ENCODE results near the gene NR2F1.

NR2F1 gene

DNA sequence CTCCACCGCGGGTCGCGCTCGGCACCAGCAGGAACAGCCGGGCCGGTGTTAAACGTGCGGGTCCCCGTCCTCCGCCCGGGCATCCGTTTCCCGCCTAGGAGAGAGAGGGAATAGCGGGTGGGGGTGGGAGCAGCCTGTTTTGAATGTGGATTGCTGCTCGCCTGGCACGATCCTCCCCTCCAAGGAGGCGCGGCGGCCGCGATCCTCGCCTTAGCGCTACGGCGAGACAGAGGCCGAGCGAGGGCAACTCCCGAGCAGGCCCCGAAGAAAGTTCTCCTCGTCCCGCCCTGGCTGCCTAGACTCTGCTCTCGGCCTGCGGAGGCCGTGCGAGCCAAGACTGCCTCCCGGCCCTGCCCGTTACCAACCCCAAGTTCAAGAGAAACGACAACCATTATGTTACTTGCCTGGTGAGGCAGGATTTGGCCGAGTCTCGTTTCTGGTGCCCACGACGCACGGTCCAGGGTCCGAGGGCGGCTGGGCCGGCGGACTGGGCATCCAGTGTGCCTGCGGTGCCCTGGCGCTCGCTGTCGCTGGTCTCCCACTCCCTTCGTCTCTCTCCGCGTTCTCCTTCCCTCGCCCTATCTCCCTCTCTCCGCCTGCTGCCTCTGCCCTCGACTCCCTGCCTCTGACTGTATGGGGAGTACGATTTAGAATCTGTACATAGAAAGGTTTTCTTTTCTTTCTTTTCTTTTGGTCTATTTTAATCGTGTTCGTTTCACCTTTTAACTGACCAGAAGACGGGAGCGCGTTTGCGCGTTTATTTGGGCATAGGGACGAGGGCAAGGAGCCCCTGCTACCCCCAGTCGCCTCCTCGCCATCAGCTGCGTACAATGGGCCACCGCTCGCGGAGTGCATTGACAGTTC, 2.7 kb upstream of the NR2F1 start:
- Histone ChIP-seq H3K9me3 (ENCODE audit: low read length) (no peaks in the 10 kb centered on the region), H3K36me3 (ENCODE audit: insufficient read depth, low read length) (no peaks in the 10 kb centered on the region), H3K4me1 (ENCODE audit: insufficient read depth, low read length) (peaks cover 24% of the 10 kb centered on the region), H3K9ac (ENCODE audit: low read length) (peak overlapping the region; percentile 23), H3K27ac (ENCODE audit: low read depth, low read length) (peak overlapping the region; percentile 41), H3K27me3 (ENCODE audit: control insufficient read depth in 1 of 2, insufficient read depth in 2 of 2, low read length in 2 of 2) (peaks cover 17 to 48% of the 10 kb centered on the region in 2 donors), H3K4me3 (ENCODE audit: low read depth in 1 of 2, low read length in 2 of 2) (peak overlapping the region; percentile 29 to 67)

DNA sequence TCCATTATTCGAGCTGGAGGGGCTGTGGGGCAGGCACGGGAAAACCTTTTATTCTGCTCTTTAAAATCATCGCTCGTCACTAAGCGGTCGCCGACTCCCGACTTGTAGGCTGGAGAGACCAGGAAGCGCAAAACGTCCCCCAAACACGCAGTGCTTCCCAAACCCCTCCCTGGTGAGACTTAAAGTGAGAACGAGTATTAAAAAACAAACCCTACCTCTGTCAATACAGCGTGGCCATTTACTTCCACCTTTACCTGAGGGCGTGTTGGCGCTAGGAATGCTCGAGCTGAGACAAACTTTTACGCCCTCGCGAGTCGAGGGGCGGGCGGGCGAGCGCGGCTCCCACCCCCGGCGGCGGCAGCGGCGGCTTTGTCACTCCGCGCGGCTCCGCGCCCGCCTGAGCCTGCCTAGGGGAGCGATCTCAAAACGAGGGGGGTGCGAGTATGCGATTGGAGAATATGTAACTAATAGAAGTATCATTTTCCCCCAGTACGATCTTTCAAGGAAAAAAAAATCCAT, 2.0 kb upstream of the NR2F1 start, which contains the start of gene NR2F1-AS1:
Gene NR2F1-AS1 (minus strand): TSS at position 293 of the 519 bp plus-strand sequence.
- peaks cover 27% of the 10 kb centered on the region for H3K4me1 ChIP-seq (ENCODE audit: insufficient read depth, low read length)
- H3K36me3 ChIP-seq (ENCODE audit: insufficient read depth, low read length), result no peaks in the 10 kb centered on the region
- peaks cover 21 to 53% of the 10 kb centered on the region in 2 donors for H3K27me3 ChIP-seq (ENCODE audit: control insufficient read depth in 1 of 2, insufficient read depth in 2 of 2, low read length in 2 of 2)
- peak within 1 kb of the TSS; percentile 41 for H3K27ac ChIP-seq (ENCODE audit: low read depth, low read length)
- no peaks in the 10 kb centered on the region for H3K9me3 ChIP-seq (ENCODE audit: low read length)
- H3K4me3 ChIP-seq (ENCODE audit: low read depth in 1 of 2, low read length in 2 of 2), result peak within 1 kb of the TSS; percentile 29 to 67
- H3K9ac ChIP-seq (ENCODE audit: low read length), result peak within 1 kb of the TSS; percentile 23

DNA sequence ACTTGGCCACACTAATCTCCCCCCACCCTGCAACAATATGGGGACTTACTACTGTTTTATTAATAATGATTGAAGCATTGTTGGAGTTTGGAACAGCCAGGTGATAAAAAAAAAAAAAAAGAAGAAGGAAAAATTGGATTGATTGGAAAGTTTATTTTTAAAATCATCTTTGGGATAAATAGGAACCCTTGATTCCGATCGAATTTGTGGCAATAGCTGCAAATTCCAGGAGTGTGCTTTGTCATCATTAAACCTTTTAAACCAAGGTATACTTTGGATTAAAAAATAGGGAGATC, 907 bp upstream of the NR2F1 start:
- Histone ChIP-seq H3K27ac (ENCODE audit: low read depth, low read length) (no peak overlapping the region), H3K9ac (ENCODE audit: low read length) (no peak overlapping the region), H3K27me3 (ENCODE audit: control insufficient read depth in 1 of 2, insufficient read depth in 2 of 2, low read length in 2 of 2) (peaks cover 31 to 64% of the 10 kb centered on the region in 2 donors), H3K4me1 (ENCODE audit: insufficient read depth, low read length) (peaks cover 28% of the 10 kb centered on the region), H3K4me3 (ENCODE audit: low read depth in 1 of 2, low read length in 2 of 2) (peak overlapping the region in 1 of 2 donors; percentile 67), H3K36me3 (ENCODE audit: insufficient read depth, low read length) (no peaks in the 10 kb centered on the region), H3K9me3 (ENCODE audit: low read length) (no peaks in the 10 kb centered on the region)

DNA sequence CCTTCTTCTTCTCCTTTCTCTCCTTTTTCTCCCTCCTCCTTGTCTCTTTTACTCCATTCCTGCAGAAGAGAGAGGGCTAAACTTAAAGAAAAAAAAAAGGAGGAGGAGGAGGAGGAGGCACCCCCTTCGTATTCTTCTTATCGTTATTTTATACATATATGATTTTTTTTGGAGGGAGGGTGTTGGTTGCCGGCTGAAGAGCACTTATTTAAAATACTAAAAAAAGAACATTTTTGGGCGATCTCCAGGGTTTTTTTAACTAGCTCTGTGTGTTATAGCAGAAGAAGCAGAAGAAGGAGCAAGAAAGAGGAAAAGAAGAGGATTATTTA, 381 bp downstream of the NR2F1 start:
- H3K27me3 ChIP-seq (ENCODE audit: control insufficient read depth in 1 of 2, insufficient read depth in 2 of 2, low read length in 2 of 2), result peaks cover 40 to 75% of the 10 kb centered on the region in 2 donors
- no peak overlapping the region for H3K27ac ChIP-seq (ENCODE audit: low read depth, low read length)
- no peaks in the 10 kb centered on the region for H3K9me3 ChIP-seq (ENCODE audit: low read length)
- no peaks in the 10 kb centered on the region for H3K36me3 ChIP-seq (ENCODE audit: insufficient read depth, low read length)
- H3K4me3 ChIP-seq (ENCODE audit: low read depth in 1 of 2, low read length in 2 of 2), result peak overlapping the region; percentile 27 to 67
- no peak overlapping the region for H3K9ac ChIP-seq (ENCODE audit: low read length)
- H3K4me1 ChIP-seq (ENCODE audit: insufficient read depth, low read length), result peaks cover 28% of the 10 kb centered on the region

DNA sequence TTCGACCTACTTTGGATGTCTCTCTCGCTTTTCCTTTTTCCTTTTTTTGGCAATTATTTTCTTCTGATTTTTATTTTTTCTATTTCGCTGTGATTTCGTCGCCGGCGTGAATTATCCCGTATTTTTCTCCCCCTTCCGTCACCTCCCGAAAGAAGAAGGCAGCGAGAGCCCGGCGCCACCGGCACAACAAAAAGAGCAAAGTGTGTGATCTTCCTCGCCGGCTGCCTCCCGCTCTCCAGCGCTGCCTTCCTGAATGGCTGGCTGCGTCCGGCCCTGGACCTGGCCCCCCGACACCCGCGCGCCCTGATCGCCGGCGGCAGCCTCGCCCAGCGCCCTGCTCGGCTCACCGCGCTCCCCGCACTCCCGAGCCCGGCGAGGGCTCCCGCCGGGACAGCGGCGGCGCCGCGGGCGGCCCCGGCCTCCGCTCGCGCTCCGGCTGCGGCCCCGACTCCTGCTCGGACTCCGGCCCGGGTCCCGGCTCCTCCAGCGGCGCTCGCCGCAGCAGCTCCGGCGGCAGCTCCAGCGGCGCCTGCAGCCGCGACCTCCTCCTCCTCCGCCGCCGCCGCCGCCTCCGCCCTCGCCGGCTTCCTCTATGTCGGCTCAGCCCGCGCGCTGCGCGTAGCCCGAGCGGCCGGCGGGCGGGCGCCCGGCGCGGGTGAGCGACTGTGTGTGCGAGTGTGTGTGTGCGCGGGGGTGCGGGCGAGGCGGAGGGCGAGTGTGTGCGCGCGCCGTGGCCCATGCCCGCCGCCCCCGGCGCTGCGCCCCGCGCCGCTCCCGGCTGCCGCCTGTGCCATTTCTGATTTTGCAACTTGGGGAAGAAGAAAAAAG, 960 bp downstream of the NR2F1 start:
- no peak overlapping the region for H3K9ac ChIP-seq (ENCODE audit: low read length)
- H3K4me3 ChIP-seq (ENCODE audit: low read depth in 1 of 2, low read length in 2 of 2), result peak overlapping the region; percentile 27 to 67
- H3K36me3 ChIP-seq (ENCODE audit: insufficient read depth, low read length), result no peaks in the 10 kb centered on the region
- no peak overlapping the region for H3K27ac ChIP-seq (ENCODE audit: low read depth, low read length)
- H3K9me3 ChIP-seq (ENCODE audit: low read length), result no peaks in the 10 kb centered on the region
- H3K4me1 ChIP-seq (ENCODE audit: insufficient read depth, low read length), result peaks cover 28% of the 10 kb centered on the region
- H3K27me3 ChIP-seq (ENCODE audit: control insufficient read depth in 1 of 2, insufficient read depth in 2 of 2, low read length in 2 of 2), result peaks cover 40 to 72% of the 10 kb centered on the region in 2 donors

DNA sequence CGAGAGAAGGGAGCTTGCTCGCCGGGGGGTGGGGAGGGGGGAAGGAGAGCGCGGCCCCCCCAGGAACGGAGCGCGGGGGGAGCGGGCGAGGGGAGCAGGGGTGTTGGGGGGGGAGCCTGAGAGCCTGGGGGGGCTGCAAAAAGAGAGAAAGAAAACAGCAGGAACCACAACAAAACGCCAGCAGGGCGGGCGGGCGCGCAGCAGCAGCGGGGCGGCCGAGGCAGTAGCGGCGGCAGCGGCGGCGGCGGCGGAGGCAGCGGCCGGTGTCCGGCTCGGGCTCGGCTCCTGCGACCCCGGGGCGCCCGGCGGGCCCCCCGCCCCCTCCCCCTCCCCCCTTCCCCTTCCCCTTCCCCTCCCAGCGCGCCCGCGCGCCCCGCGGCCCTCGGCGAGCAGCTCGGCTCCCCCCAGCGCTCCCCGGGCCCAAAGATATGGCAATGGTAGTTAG, 1.6 kb downstream of the NR2F1 start:
- no peak overlapping the region for H3K9ac ChIP-seq (ENCODE audit: low read length)
- H3K4me1 ChIP-seq (ENCODE audit: insufficient read depth, low read length), result peaks cover 28% of the 10 kb centered on the region
- H3K36me3 ChIP-seq (ENCODE audit: insufficient read depth, low read length), result no peaks in the 10 kb centered on the region
- H3K9me3 ChIP-seq (ENCODE audit: low read length), result no peaks in the 10 kb centered on the region
- H3K27me3 ChIP-seq (ENCODE audit: control insufficient read depth in 1 of 2, insufficient read depth in 2 of 2, low read length in 2 of 2), result peaks cover 40 to 66% of the 10 kb centered on the region in 2 donors
- no peak overlapping the region for H3K27ac ChIP-seq (ENCODE audit: low read depth, low read length)
- H3K4me3 ChIP-seq (ENCODE audit: low read depth in 1 of 2, low read length in 2 of 2), result peak overlapping the region in 1 of 2 donors; percentile 20

DNA sequence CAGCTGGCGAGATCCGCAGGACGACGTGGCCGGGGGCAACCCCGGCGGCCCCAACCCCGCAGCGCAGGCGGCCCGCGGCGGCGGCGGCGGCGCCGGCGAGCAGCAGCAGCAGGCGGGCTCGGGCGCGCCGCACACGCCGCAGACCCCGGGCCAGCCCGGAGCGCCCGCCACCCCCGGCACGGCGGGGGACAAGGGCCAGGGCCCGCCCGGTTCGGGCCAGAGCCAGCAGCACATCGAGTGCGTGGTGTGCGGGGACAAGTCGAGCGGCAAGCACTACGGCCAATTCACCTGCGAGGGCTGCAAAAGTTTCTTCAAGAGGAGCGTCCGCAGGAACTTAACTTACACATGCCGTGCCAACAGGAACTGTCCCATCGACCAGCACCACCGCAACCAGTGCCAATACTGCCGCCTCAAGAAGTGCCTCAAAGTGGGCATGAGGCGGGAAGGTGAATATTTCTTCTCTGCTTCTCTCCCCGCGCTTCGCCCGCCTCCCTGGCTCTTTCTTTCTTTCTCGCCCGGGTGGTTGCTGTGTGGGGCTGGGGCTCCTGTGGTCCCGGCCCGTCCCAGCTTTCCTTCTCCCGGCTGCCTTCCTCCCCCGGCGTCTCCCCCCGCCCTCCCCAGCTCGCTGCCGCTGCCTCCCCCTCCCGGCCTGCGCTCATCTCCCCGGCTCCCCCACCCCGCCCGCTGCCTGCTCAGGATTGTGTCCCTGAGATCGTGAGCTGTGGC, 2.2 kb downstream of the NR2F1 start:
- peaks cover 40 to 60% of the 10 kb centered on the region in 2 donors for H3K27me3 ChIP-seq (ENCODE audit: control insufficient read depth in 1 of 2, insufficient read depth in 2 of 2, low read length in 2 of 2)
- no peak overlapping the region for H3K27ac ChIP-seq (ENCODE audit: low read depth, low read length)
- H3K36me3 ChIP-seq (ENCODE audit: insufficient read depth, low read length), result no peaks in the 10 kb centered on the region
- no peaks in the 10 kb centered on the region for H3K9me3 ChIP-seq (ENCODE audit: low read length)
- no peak overlapping the region for H3K9ac ChIP-seq (ENCODE audit: low read length)
- peak overlapping the region; percentile 53 to 56 for H3K4me3 ChIP-seq (ENCODE audit: low read depth in 1 of 2, low read length in 2 of 2)
- H3K4me1 ChIP-seq (ENCODE audit: insufficient read depth, low read length), result peaks cover 28% of the 10 kb centered on the region

DNA sequence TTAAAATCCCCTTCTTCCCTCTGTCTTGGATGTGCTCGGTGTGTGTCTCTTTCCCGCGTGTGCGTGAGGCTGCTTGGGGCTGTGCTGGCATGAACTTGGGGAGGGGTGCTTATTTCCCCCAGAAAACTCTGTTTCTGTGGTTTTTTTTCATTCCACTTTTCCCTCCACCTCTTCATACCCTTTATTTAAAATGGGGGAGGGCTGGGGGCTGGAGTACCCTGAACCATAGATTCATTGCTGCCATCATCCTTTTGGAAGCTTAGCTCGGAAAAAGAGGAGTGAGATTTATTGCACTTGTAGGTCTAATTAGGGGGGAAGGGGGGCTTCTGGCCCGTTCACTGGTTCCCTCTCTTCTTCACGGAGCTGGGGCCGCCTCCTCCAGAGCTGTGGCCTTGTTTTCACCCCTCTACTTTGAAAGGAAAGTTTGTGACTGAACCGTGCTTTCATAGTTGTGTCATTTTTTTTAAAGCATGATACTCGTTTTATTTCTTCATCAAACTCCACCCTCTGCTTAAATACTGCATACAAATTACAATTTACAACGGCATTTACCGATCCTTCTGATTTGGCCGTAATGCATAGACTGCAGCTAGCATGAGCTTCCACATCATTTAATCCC, 2.9 kb downstream of the NR2F1 start:
- Histone ChIP-seq H3K9ac (ENCODE audit: low read length) (no peak overlapping the region), H3K4me3 (ENCODE audit: low read depth in 1 of 2, low read length in 2 of 2) (peak overlapping the region; percentile 21 to 53), H3K4me1 (ENCODE audit: insufficient read depth, low read length) (peaks cover 22% of the 10 kb centered on the region), H3K27ac (ENCODE audit: low read depth, low read length) (no peak overlapping the region), H3K36me3 (ENCODE audit: insufficient read depth, low read length) (no peaks in the 10 kb centered on the region), H3K9me3 (ENCODE audit: low read length) (no peaks in the 10 kb centered on the region), H3K27me3 (ENCODE audit: control insufficient read depth in 1 of 2, insufficient read depth in 2 of 2, low read length in 2 of 2) (peaks cover 40 to 53% of the 10 kb centered on the region in 2 donors)

DNA sequence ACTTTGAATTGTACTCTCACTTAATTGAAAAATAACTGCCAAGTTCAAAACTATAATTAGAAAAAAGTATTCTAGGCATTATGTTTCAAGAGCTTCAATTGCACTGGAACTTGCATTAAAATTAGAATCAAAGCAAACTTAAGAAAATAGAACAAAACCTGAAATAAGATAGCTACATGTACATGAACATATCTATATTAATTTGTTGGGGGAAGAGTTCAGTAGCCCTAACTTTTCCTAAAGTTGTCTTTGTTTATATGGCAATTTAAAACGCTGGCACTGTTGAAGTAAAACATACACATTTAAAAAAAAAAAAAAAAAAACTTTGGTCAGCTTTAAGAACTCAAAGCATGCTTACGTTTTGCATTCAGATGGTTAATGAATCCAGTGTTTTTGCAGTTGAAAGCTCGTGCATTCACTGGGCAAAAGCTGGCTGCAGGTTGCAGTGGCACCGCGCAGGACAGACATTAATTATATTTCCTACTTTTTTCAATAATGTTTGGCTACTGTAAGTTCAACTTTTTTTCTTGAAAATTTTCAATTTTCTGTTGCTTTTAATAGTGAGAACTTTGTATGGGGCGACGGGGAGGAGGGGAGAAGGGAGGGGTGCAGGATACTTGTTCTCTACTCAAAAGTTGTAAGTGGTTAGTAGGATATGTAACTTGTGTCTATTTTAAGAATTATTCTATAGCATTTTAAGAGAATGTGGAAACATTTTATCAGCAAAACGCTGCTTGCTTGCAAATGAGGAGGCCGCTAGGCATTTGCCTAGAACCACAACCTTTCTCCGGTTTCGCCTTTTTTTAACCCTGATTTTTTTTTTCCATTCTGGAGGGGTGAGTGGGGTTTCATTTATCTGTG, 3.9 kb downstream of the NR2F1 start:
- no peak overlapping the region for H3K9ac ChIP-seq (ENCODE audit: low read length)
- no peaks in the 10 kb centered on the region for H3K9me3 ChIP-seq (ENCODE audit: low read length)
- H3K36me3 ChIP-seq (ENCODE audit: insufficient read depth, low read length), result no peaks in the 10 kb centered on the region
- H3K4me3 ChIP-seq (ENCODE audit: low read depth in 1 of 2, low read length in 2 of 2), result peak overlapping the region in 1 of 2 donors; percentile 9
- H3K27ac ChIP-seq (ENCODE audit: low read depth, low read length), result no peak overlapping the region
- H3K27me3 ChIP-seq (ENCODE audit: control insufficient read depth in 1 of 2, insufficient read depth in 2 of 2, low read length in 2 of 2), result peaks cover 38 to 45% of the 10 kb centered on the region in 2 donors
- H3K4me1 ChIP-seq (ENCODE audit: insufficient read depth, low read length), result peaks cover 18% of the 10 kb centered on the region
